Lower leg skin (tissue), 4 donors: ENCODE results near the gene AGPS. TPM values are rescaled to one million over a fixed set of nuclear protein-coding genes. Genes with fewer than 3 reads are reported as not detected.

ENCODE experiments used
- DNase-seq, 2 donors: peaks; one replicate each; pipeline ENCODE4 v3.0.0-alpha.2; 2019; ENCODE audit warnings: low spot score in 2 of 2
- H3K4me3 ChIP-seq: fragments of 200-600 bp; sonication (generic); 2 replicates; pipeline ENCODE4 v1.5.1; 2017; ENCODE audit warnings: mild to moderate bottlenecking, low read depth; ENCODE audit not compliant: poor library complexity, severe bottlenecking
- CTCF ChIP-seq, 3 donors: fragments of 450-650 bp; IDR thresholded peaks; one replicate each; pipeline ENCODE4 v1.5.1; 2016; ENCODE audit warnings: antibody characterized with exemption in 3 of 3, mild to moderate bottlenecking in 3 of 3, moderate library complexity in 2 of 3
- POLR2A ChIP-seq, 2 donors: fragments of 450-650 bp; IDR thresholded peaks; one replicate each; pipeline ENCODE4 v1.6.1; 2016 to 2017; ENCODE audit warnings: antibody characterized with exemption in 2 of 2, mild to moderate bottlenecking in 1 of 2, moderate library complexity in 1 of 2
- WGBS, 2 donors: methylation state at CpG; one replicate each; pipeline ENCODE4 v1.1.5; 2018; 5-methylcytosine and 5-hydroxymethylcytosine counted together
- intact Hi-C: fragments of 100-400 bp; cut with DNase I; formaldehyde crosslinking; loops from one replicate; pipeline ENCODE4 v1.15.0; 2023; ENCODE audit warnings: low total_unique reads
- total RNA-seq, 4 donors: library from RNA; depleted of rRNA; stranded (reverse); fragments of >200 nt; gene quantifications; one replicate each; pipeline ENCODE4 v1.1.0, GENCODE V29; 2016

AGPS gene
- total RNA-seq, 4 donors from 2014 or later = 14.1 to 29.8 (median 21.0) TPM

GRCh38 chr2:177393824-177394593 lies 1.4 kb downstream of the AGPS start:
- TF ChIP-seq CTCF (IDR thresholded peaks at IDR 0.05) (no peak), POLR2A (IDR thresholded peaks at IDR 0.05) (no peak)
- intact Hi-C loops = loop anchor here (5.0 kb wide), 1 partner anchor 143 kb away; no protein-coding TSS in a partner anchor
- no peak overlapping the region for H3K4me3 ChIP-seq
- 69 to 82% methylated on average over 8 of the region's 8 CpGs for WGBS, 2 donors
- DNase-seq = no peak

- H3K4me3 ChIP-seq = no peak overlapping the region
- 57 to 82% methylated on average over 3 of the region's 3 CpGs for WGBS, 2 donors
- intact Hi-C loops = loop anchor here (5.0 kb wide), 1 partner anchor 143 kb away; no protein-coding TSS in a partner anchor
- TF ChIP-seq POLR2A (IDR thresholded peaks at IDR 0.05) = no peak
- no peak for TF ChIP-seq CTCF (IDR thresholded peaks at IDR 0.05)
- DNase-seq = no peak
These were observed 2.0 kb downstream of the AGPS start for GRCh38 chr2:177394594-177394973.

GRCh38 chr2:177395351-177396065 lies 2.9 kb downstream of the AGPS start:
- no peak for DNase-seq
- TF ChIP-seq CTCF (IDR thresholded peaks at IDR 0.05) (no peak), POLR2A (IDR thresholded peaks at IDR 0.05) (no peak)

GRCh38 chr2:177396703-177397460 lies 4.3 kb downstream of the AGPS start:
- 80 to 83% methylated on average over 10 of the region's 10 CpGs for WGBS, 2 donors
- no peak for DNase-seq
- H3K4me3 ChIP-seq = no peak overlapping the region
- TF ChIP-seq POLR2A (IDR thresholded peaks at IDR 0.05) (no peak), CTCF (IDR thresholded peaks at IDR 0.05) (no peak)
- intact Hi-C loops = loop anchor here (5.0 kb wide), 1 partner anchor 1290 kb away; the partner anchor contains the start of gene HOXD11

More at GRCh38 chr2:177395351-177396065, 2.9 kb downstream of the AGPS start:
- WGBS, 2 donors = 90% methylated on average over 3 of the region's 3 CpGs
- intact Hi-C loops = loop anchor here (5.0 kb wide), 1 partner anchor 1288 kb away; the partner anchor contains the start of gene HOXD11
- H3K4me3 ChIP-seq = no peak overlapping the region

- no peak for DNase-seq
- TF ChIP-seq CTCF (IDR thresholded peaks at IDR 0.05) (peak in 1 of 3 donors; percentile 39), POLR2A (IDR thresholded peaks at IDR 0.05) (no peak)
- 47 to 62% methylated on average over 12 of the region's 12 CpGs for WGBS, 2 donors
- intact Hi-C loops = loop anchor here (5.0 kb wide), 1 partner anchor 1290 kb away; the partner anchor contains the start of gene HOXD11
- no peak overlapping the region for H3K4me3 ChIP-seq
These were observed 5.1 kb downstream of the AGPS start for GRCh38 chr2:177397481-177398289.
